Epithelial cell of proximal tubule (primary cell): ENCODE measurements around the gene PISD. TPM values are rescaled to one million over a fixed set of nuclear protein-coding genes. Genes with fewer than 3 reads are reported as not detected.
"Not testable (repeated sequence)": the region's sequence is repeated elsewhere in the genome, so short reads cannot be mapped to it uniquely, and the experiment has no call there.

ENCODE experiments used
- DNase-seq: peaks from one replicate; pipeline ENCODE4 v3.0.0-alpha.2; 2011; ENCODE audit warnings: low read depth
- H3K4me3 ChIP-seq: 2 replicates; pipeline ENCODE4 v1.5.1; 2011; ENCODE audit warnings: low read depth, mild to moderate bottlenecking, low read length
- CTCF ChIP-seq: conservative IDR thresholded peaks from 2 replicates; pipeline ENCODE4 v1.5.1; 2012; ENCODE audit warnings: low read depth, mild to moderate bottlenecking, low read length
- total RNA-seq: library from RNA; depleted of rRNA; stranded (reverse); fragments of >200 nt; gene quantifications from 2 replicates; pipeline ENCODE4 v1.2.3, GENCODE V29; 2015

PISD gene
- 61.1 and 78.9 TPM in 2 replicates for total RNA-seq

- TF ChIP-seq CTCF = no peak
- H3K4me3 ChIP-seq = peak within 1 kb of the TSS; percentile 97
- peak; percentile 98 for DNase-seq
Measured at GRCh38 chr22:31661851-31662667, at the start of gene PISD. Gene PISD, minus strand, starts transcription at chr22:31662215. Its CDS starts 7 bp downstream, at chr22:31662208.

GRCh38 chr22:31711226-31711625, 49.2 kb upstream of the PISD start:
- DNase-seq = not testable (repeated sequence)

GRCh38 chr22:31707519-31707918, 45.5 kb upstream of the PISD start:
- TF ChIP-seq CTCF = no peak
- H3K4me3 ChIP-seq = no peak overlapping the region
- DNase-seq = no peak

More at GRCh38 chr22:31711226-31711625, 49.2 kb upstream of the PISD start:
- not testable (repeated sequence) for H3K4me3 ChIP-seq

GRCh38 chr22:31695423-31695822, 33.4 kb upstream of the PISD start:
- no peak for DNase-seq
- no peak overlapping the region for H3K4me3 ChIP-seq
- no peak for TF ChIP-seq CTCF

- not testable (repeated sequence) for H3K4me3 ChIP-seq, DNase-seq
Measured at GRCh38 chr22:31694046-31694445, 32.0 kb upstream of the PISD start.

- no peak for TF ChIP-seq CTCF
- no peak for DNase-seq
- no peak overlapping the region for H3K4me3 ChIP-seq
Measured at GRCh38 chr22:31692186-31692886, 30.3 kb upstream of the PISD start.

- no peak overlapping the region for H3K4me3 ChIP-seq
- no peak for DNase-seq
- TF ChIP-seq CTCF = no peak
Measured at GRCh38 chr22:31691408-31691807, 29.4 kb upstream of the PISD start.
